ENCODE results near the gene HSPB8.
"Not testable (repeated sequence)": the region's sequence is repeated elsewhere in the genome, so short reads cannot be mapped to it uniquely, and the experiment has no call there.

HSPB8 gene

DNA sequence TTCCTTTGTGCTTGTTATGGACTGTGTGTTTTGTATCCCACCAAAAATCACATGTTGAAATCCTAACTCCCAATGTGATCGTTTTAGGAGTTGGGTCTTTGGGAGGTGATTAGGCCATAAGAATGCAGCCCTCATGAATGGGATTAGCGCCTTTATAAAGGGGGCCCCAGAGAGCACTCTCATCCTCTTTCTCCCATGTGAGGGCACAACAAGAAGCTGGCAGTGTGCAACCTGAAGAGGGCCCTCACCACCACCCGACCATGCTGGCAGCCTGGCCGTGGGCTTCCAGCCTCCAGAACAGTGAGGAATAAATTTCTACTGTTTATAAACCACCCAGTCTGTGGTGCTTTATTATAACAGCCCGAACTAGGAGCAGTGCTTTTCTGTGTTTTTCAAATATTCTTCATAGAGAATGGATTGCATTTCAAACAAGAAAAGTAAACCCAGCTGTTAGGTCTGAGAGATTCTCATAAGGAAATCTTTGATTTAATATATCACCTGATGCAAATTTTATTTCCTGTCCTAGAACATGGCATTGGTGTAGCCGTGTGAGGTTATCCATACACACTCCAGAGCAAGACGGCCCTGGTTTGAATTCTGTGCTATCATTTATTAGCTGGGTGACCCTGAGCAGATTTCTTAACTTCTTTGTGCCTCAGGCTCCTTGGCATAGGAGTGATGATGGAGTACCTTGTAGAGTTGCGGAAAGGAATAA, 27.8 kb downstream of the HSPB8 start:
- DNase-seq (ENCODE audit: low read depth), result no peak

DNA sequence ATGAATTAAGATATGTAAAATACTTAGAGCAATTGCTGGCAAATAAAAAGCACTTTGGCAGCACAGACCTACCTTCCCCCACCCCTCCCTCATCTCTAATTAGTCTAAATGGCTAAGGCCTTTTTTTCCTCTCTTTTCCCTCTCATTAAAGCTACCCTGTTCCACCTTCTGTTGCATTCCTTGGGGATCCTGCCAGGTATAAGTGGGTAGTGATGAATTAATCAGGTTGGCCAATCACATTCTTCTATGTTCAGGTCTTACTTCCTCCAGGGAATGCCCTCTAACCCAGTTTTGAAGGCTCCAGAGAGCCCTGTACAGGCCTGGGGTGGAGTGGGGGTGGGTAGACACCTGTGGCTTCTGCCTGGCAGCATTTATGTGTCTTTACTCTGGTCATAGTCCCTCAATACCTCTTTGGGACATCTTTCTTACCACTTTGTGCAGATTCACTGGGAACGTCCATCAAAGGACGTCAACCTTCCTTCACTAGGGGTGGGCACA, 28.4 kb downstream of the HSPB8 start:
- DNase-seq (ENCODE audit: low read depth), result no peak

DNA sequence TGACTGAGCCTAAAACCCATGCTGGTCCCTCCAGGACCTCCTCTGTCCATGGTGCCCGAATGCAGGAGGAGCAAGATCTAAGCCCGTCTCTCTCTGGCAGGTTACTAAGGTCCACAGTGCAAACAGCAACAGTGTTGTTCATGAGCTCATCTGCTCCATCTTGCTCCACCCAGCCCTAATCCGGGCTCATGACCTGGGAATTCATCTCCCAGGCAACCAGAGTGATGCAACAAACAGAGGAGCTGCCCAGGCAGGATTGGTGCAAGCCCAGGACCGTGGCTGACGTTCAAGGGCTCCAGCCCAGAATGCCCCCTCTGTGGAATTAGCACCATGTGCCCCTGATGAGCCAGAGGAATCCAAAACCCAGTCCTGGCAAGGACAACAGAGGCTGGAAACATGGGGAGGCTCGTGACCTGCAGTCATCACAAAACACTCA, 29.9 kb downstream of the HSPB8 start:
- no peak for DNase-seq (ENCODE audit: low read depth)

DNA sequence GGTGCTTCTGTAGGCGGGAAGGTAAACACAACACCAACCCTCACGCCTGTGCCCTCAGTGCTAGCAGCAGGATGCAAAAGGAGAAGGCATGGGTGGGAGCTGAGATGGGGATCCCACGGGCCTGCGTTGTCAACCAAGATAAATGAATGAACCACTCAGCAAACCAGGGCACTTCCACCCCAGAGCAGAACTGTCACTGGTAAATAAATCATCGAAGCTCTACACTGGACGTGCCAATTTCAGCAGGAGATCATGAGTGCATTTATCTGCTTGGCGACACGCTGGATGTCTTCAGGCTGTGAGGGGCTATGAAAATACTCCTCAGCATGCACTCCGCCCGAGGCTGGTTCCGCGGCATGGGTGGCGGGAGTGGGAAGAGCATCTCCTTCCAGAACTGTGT, 33.2 kb downstream of the HSPB8 start:
- DNase-seq (ENCODE audit: low read depth), result no peak

DNA sequence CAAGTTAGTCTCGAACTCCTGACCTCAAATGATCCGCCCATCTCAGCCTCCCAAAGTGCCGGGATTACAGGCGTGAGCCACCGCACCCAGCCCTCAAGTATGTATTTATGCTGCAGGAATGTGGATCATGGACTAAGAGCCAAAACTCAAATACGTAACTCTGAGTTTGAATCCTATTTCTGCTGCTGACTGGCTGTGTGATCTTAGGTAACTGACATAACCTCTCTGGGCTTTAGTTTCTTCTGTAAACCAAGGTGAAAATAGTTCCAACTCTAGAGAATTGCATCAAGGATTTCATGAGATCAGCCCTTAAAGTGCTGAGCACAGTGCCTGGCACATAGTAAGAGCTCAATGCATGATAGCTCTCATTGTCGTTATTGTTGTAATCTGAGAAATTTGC, 37.4 kb downstream of the HSPB8 start:
- DNase-seq (ENCODE audit: low read depth), result no peak

DNA sequence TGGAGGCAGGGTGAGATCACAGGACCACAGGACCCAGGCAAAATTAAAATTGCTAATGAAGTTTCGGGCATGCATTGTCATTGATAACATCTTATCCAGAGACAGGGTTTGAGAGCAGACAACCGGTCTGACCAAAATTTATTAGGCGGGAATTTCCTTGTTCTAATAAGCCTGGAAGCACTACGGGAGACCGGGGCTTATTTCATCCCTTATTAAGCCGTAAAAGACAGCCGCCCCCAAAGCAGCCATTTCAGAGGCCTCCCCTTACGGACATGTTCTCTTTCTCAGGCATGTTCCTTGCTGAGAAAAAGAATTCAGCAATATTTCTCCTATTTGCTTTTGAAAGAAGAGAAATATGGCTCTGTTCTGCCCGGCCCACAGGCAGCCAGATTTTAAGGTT, 40.1 kb downstream of the HSPB8 start:
- not testable (repeated sequence) for DNase-seq (ENCODE audit: low read depth)

DNA sequence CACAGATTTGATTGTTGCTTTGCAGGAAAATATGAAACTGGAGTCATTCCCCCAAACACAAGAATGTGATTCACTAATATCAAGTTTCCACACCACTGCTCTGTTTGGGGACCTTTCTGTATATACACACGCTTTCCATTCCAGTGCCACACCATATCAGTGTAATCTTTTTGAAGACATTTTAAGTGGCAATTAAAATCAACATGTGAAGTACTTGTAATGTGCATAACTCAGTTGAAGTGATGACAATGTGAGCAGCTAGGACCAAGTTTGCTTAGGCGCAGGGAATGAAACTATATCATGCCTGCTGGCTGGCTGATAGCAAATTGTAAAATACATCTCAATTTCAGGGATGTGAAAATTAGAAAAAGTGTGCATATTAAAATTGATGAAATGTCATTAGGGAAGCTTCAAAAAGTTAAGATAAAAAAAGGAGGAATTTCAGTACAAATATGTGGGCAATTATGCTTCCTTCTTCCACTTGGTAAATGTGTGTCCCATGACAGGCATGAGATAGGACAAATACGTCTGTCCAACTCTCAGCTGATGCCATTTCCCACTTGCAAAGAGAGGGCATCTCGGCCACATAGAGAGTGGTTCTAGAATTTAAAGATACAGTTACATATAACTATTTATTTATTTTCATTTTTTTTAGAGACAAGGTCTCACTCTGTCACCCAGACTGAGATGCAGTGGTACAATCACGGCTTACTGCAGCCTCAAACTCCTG, 43.7 kb downstream of the HSPB8 start:
- no peak for DNase-seq (ENCODE audit: low read depth)

DNA sequence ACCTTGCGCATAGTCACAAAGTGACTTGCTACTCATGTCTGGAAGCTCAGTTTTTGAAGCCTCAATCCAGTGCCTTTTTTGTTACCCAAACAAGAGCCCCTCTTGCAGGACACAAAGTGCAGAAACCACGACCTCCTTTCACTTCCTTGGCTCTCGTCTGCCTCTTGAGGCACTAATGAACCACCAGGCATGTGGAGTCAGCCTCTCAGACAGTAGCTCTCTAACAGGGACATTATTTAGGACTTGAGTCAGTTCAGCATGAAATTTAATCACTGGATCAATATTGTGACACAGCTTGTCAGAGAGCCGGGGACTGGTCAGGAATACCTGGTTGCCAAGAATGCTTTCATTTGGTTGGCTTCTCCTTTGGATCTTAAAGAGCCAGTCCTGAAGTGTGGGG, 46.7 kb downstream of the HSPB8 start:
- no peak for DNase-seq (ENCODE audit: low read depth)

DNA sequence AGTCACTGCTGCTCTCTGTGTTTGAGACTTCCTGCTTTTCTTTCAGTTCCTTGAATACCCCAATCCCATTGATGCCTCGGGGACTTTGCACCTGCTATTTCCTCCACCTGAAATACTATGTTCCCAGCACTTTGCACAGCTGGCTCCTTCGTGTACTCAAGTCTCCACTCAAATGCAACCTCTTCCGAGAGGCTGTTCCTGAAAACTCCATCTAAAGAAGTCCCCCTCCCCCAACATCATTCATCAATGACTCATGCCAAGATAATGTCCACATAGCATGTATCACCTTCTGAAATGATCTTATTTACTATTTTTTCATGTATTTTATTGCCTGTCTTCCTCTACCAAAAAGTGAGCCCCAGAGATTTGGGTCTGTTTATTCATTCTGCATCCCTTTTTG, 48.6 kb downstream of the HSPB8 start:
- DNase-seq (ENCODE audit: low read depth), result no peak

DNA sequence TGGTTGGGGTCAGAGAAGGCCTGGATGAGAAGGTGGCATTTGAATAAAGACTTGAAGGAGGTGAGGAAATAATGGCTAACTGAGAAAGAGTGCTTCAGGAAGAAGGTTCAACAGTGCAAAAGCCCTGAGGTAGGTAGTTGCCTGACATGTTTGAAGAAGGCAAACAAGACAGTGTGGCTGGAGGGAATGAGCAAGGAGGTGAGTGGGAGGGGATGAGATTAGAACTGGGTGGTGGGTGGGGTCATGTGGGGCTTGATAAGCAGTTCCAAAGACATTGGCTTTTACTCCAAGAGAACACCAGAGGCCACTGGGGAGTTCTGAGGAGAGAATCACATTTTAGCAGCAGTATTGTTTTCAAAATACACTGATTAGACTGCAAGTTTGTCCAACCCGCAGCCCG, 50.5 kb downstream of the HSPB8 start:
- no peak for DNase-seq (ENCODE audit: low read depth)

DNA sequence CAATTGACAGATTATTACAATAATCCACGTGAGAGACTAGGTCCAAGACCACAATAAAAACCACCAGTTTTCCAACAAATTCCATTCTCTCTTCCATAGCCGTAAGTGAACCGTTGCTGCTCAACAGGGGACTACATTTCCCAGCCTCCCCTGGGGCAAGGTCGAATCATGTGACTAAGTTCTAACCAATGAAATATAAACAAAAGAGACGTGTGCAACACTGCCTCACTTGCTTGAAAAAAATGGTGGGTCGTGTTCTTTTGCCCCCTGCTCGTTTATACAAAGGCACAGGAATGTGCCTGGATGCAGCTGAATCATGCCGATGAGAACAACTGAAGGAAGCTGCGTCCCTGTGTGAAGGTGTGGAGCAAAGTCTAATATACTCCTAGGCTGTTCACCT, 51.1 kb downstream of the HSPB8 start:
- DNase-seq (ENCODE audit: low read depth), result no peak

DNA sequence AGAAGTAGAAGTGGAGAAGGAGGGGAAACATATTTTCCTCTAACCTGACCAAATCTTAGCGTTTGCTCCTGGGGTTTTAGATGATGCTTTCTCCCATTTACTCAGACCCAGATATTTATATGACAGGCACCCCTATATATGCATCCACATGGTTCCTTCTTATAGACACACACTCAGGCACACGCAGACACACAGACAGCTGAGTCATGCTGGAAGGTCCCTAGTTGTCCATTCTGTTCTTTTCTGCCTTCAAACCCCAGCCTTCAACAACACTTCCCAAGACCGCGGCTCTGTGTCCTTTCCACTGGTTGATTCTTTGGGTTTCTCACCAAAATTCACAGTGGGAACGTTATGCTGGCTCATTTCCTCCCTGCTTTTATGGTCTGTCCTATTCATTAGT, 52.1 kb downstream of the HSPB8 start:
- DNase-seq (ENCODE audit: low read depth), result no peak

DNA sequence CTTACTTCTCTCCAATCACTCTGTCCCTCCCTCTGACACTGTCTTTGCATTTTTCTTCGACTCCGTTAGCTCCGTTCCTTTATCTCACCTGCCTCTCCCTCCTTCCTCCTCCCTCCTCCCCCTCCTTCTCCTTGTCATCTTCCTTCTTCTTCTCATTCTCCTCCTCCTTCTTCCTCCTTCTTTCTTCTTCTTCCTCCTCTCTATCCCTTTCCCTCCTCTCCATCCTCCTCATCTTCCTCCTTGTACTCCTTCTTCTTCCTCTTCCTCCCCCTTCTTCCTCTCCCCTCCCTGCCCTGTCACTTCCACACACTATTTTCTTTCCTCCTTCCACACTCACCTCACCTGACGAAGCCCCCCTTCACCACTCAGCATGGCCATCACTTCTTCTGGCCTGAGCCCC, 53.0 kb downstream of the HSPB8 start:
- no peak for DNase-seq (ENCODE audit: low read depth)

DNA sequence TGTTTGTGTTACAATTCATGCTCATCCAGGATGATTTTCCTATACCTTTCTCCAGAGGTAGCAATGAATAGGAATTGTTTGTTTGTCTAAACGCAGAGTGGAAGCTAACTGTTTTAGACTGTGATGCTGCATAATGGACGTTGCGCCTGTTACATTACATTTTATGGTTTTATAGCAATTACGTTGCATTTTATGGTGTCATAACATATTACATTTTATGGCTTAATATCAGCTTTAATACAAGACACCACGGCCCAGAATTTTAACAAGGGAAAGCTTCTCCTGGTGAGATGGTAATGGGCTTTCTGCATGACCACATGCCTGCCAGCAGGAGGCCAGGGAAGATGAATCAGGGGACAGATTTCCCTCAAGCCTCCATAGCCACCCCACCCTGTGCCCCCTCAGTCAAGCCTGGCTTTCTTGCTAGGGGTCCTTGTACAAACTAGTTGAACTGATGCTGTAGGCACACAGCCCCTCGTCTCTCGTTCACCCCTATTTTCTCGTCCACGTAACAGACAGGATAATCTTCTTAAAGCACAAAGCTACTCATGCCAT, 56.5 kb downstream of the HSPB8 start:
- no peak for DNase-seq (ENCODE audit: low read depth)

DNA sequence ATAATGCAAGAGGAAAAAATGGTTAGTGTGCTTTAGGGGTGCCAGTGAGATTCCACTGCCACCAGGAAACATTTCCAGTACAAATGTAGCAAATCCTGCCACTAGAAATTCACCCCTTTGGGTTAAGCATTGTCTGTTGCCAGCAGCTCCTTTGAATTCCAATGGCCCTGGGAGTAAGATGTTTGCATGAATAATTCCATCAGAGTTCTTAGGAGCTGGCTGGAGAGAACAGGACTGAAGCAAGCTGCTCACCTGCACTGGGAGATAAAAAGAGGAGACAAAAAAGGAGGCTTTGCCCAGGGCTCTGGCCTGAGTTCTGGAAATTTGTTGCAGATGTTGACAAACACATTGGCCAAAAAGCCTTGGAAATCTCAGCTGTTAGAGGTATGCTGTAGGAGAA, 57.6 kb downstream of the HSPB8 start:
- DNase-seq (ENCODE audit: low read depth), result no peak

DNA sequence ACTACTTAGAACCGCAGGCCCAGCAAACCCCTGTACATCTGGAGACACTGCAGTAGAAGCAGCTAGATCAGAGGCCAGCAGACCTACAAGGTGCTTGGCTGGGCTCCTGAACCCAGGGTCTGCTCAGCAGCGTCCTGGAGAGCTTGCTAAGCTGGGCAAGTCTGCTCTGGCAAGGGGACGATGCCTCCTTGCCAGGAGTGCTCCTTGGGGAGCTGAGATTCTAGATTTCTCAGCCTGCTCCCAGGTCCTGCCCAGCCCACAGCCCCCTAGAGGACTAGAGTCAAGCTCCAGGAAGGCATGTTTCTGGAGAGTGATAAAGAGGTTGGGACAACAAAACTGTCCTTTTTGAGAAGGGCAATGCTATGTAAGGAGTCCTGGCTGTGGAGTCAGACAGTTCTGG, 60.3 kb downstream of the HSPB8 start:
- no peak for DNase-seq (ENCODE audit: low read depth)

DNA sequence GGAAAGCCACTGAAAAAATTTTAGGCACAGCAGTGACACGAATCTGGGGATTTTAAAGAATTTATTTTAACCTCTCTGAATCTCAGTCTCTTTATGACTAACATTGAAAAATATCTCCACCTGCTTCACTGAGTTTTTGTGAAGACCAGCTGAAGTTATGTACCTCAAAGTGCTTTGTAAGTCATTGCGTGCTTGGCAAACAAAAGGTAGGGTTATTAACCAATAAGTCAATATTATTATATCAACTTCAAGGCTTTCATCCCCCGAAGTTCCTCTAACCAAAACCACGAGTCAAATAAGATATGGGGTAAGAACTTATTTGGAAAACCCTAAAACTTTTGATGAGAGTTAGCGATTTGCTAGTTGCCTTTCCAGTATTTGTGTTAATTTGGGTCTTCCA, 62.3 kb downstream of the HSPB8 start:
- DNase-seq (ENCODE audit: low read depth), result no peak

DNA sequence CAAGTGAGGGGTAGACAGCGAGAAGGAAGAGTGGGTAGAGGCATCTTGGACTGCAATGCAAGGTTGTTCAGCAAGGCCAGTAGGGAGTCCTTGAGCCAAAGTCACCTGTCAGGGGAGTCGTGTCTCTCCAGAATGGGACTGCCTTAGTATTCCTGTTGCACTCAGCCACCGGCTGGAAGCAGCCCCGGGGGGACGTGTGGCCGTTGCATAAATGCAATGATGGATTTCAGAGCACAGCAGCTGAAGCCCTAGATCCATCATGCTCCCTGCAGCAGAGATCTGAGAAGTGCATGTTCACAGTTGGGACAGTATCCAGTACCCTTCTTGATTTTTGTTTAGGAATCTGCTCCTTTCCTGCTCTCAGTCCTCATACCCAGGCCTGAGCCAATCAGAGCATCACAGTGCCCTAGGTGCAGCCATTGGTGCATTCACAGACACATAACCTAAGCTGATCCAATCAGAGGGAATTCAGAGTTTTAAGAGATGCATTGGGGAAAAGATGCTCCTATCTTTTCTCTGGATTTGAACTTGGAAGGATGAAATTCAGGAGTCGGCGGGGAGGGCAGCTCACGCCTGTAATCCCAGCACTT, 62.9 kb downstream of the HSPB8 start:
- no peak for DNase-seq (ENCODE audit: low read depth)
